ENCODE data around the gene CADM1.

The CADM1 gene

GRCh38 chr11:115311949-115312348 is 192.3 kb downstream of the CADM1 start:
- Histone ChIP-seq H3F3A (ENCODE audit: control insufficient read depth, insufficient read depth) (no peaks in the 10 kb centered on the region), H4K20me1 (ENCODE audit: control insufficient read depth, insufficient read depth, low read depth, low read length) (no peaks in the 10 kb centered on the region), H3K36me3 (ENCODE audit: control insufficient read depth, low read length) (no peaks in the 10 kb centered on the region), H3K79me2 (ENCODE audit: control insufficient read depth, low read length) (no peaks in the 10 kb centered on the region), H3K9me2 (replicated peaks; ENCODE audit: control insufficient read depth, low read length) (no peaks in the 10 kb centered on the region), H3K9me3 (ENCODE audit: control insufficient read depth, insufficient read depth, low read length) (no peaks in the 10 kb centered on the region), H3K27ac (ENCODE audit: low read depth, low read length) (no peak overlapping the region), H3K4me2 (ENCODE audit: low read length) (no peak overlapping the region), H3K27me3 (ENCODE audit: control insufficient read depth, low read length) (no peaks in the 10 kb centered on the region), H3K4me3 (ENCODE audit: low read length) (no peak overlapping the region), H3K4me1 (ENCODE audit: control insufficient read depth, low read length) (no peaks in the 10 kb centered on the region)
- no peak for TF ChIP-seq EZH2phosphoT487 (IDR thresholded peaks at IDR 0.05; ENCODE audit: borderline replicate concordance, low read length)
- no peak for TF ChIP-seq CTCF (IDR thresholded peaks at IDR 0.05; ENCODE audit: low read depth, low read length, poor library complexity, severe bottlenecking)

- H3K27ac ChIP-seq (ENCODE audit: low read depth, low read length), result no peak overlapping the region
- H3K36me3 ChIP-seq (ENCODE audit: control insufficient read depth, low read length), result no peaks in the 10 kb centered on the region
- no peaks in the 10 kb centered on the region for H3F3A ChIP-seq (ENCODE audit: control insufficient read depth, insufficient read depth)
- H3K4me2 ChIP-seq (ENCODE audit: low read length), result no peak overlapping the region
- no peaks in the 10 kb centered on the region for H3K79me2 ChIP-seq (ENCODE audit: control insufficient read depth, low read length)
- TF ChIP-seq CTCF (IDR thresholded peaks at IDR 0.05; ENCODE audit: low read depth, low read length, poor library complexity, severe bottlenecking) (no peak), EZH2phosphoT487 (IDR thresholded peaks at IDR 0.05; ENCODE audit: borderline replicate concordance, low read length) (no peak)
- no peaks in the 10 kb centered on the region for H3K4me1 ChIP-seq (ENCODE audit: control insufficient read depth, low read length)
- H4K20me1 ChIP-seq (ENCODE audit: control insufficient read depth, insufficient read depth, low read depth, low read length), result no peaks in the 10 kb centered on the region
- no peaks in the 10 kb centered on the region for H3K9me2 ChIP-seq (replicated peaks; ENCODE audit: control insufficient read depth, low read length)
- H3K9me3 ChIP-seq (ENCODE audit: control insufficient read depth, insufficient read depth, low read length), result no peaks in the 10 kb centered on the region
- no peak overlapping the region for H3K4me3 ChIP-seq (ENCODE audit: low read length)
- no peaks in the 10 kb centered on the region for H3K27me3 ChIP-seq (ENCODE audit: control insufficient read depth, low read length)
These were observed 197.5 kb downstream of the CADM1 start for GRCh38 chr11:115306689-115307088.

- TF ChIP-seq CTCF (IDR thresholded peaks at IDR 0.05; ENCODE audit: low read depth, low read length, poor library complexity, severe bottlenecking), result no peak
- TF ChIP-seq EZH2phosphoT487 (IDR thresholded peaks at IDR 0.05; ENCODE audit: borderline replicate concordance, low read length), result no peak
- no peaks in the 10 kb centered on the region for H4K20me1 ChIP-seq (ENCODE audit: control insufficient read depth, insufficient read depth, low read depth, low read length)
- H3F3A ChIP-seq (ENCODE audit: control insufficient read depth, insufficient read depth), result no peaks in the 10 kb centered on the region
- H3K36me3 ChIP-seq (ENCODE audit: control insufficient read depth, low read length), result no peaks in the 10 kb centered on the region
- H3K27me3 ChIP-seq (ENCODE audit: control insufficient read depth, low read length), result no peaks in the 10 kb centered on the region
- H3K4me3 ChIP-seq (ENCODE audit: low read length), result no peak overlapping the region
- no peaks in the 10 kb centered on the region for H3K4me1 ChIP-seq (ENCODE audit: control insufficient read depth, low read length)
- no peaks in the 10 kb centered on the region for H3K79me2 ChIP-seq (ENCODE audit: control insufficient read depth, low read length)
- no peak overlapping the region for H3K4me2 ChIP-seq (ENCODE audit: low read length)
- no peaks in the 10 kb centered on the region for H3K9me2 ChIP-seq (replicated peaks; ENCODE audit: control insufficient read depth, low read length)
- H3K27ac ChIP-seq (ENCODE audit: low read depth, low read length), result no peak overlapping the region
- no peaks in the 10 kb centered on the region for H3K9me3 ChIP-seq (ENCODE audit: control insufficient read depth, insufficient read depth, low read length)
These were observed 199.3 kb downstream of the CADM1 start for GRCh38 chr11:115304774-115305472.
